A673 (cell line): ENCODE results near the gene CCL15. TPM values are rescaled to one million over a fixed set of nuclear protein-coding genes. Genes with fewer than 3 reads are reported as not detected.
A peak's percentile ranks its signal among the peaks of the same experiment; 100 is the strongest.

Experiments
- BruUV-seq: library from RNA; stranded (reverse); fragments of 400-500 nt; replicated peaks from 2 replicates; lab custom pipeline; 2021; lab: Mats Ljungman, UMichigan
- CTCF ChIA-PET: fragments of 300-600 bp; sonication (Branson Sonifier 250); formaldehyde crosslinking; loops from one replicate; lab custom pipeline; 2022; ENCODE audit warnings: antibody characterized with exemption; lab: Charles Lee
- POLR2A ChIA-PET: fragments of 300-600 bp; sonication (Branson Sonifier 250); formaldehyde crosslinking; loops from one replicate; lab custom pipeline; 2022; ENCODE audit warnings: antibody characterized with exemption; ENCODE audit not compliant: low non-redundant PET; lab: Charles Lee
- DNase-seq: peaks from one replicate; pipeline ENCODE4 v3.0.0-alpha.2; 2015; ENCODE audit warnings: low spot score
- H3K27ac ChIP-seq: fragments of 200-600 bp; sonication (generic); 2 replicates; pipeline ENCODE4 v1.5.1; 2016; ENCODE audit warnings: mixed run types, low read depth, mild to moderate bottlenecking, mixed read lengths, antibody characterized with exemption, low read length; ENCODE audit not compliant: poor library complexity, severe bottlenecking
- H3K27me3 ChIP-seq: fragments of 200-600 bp; sonication (generic); replicated peaks from 2 replicates; pipeline ENCODE4 v1.6.1; 2017; ENCODE audit warnings: mixed run types, low read depth, mild to moderate bottlenecking, mixed read lengths, antibody characterized with exemption, low read length; ENCODE audit not compliant: insufficient read depth, poor library complexity
- H3K36me3 ChIP-seq: fragments of 200-600 bp; sonication (generic); 2 replicates; pipeline ENCODE4 v1.6.1; 2016; ENCODE audit warnings: mixed run types, mild to moderate bottlenecking, mixed read lengths, antibody characterized with exemption, low read length; ENCODE audit not compliant: insufficient read depth, poor library complexity, severe bottlenecking
- H3K4me1 ChIP-seq: fragments of 200-600 bp; sonication (generic); 2 replicates; pipeline ENCODE4 v1.6.1; 2017; ENCODE audit warnings: mixed run types, mild to moderate bottlenecking, mixed read lengths, antibody characterized with exemption, low read length; ENCODE audit not compliant: insufficient read depth, poor library complexity, severe bottlenecking
- H3K4me3 ChIP-seq: fragments of 200-600 bp; sonication (generic); 2 replicates; pipeline ENCODE4 v1.5.1; 2016; ENCODE audit warnings: low read depth, mixed run types, mild to moderate bottlenecking, mixed read lengths, low read length; ENCODE audit not compliant: poor library complexity, severe bottlenecking
- H3K9me3 ChIP-seq: fragments of 200-600 bp; sonication (generic); 2 replicates; pipeline ENCODE4 v1.6.1; 2016; ENCODE audit warnings: mixed run types, low read depth, mild to moderate bottlenecking, mixed read lengths, antibody characterized with exemption, low read length; ENCODE audit not compliant: poor library complexity, severe bottlenecking
- CTCF ChIP-seq: fragments of 300-800, 200-600 bp; sonication (generic); conservative IDR thresholded peaks from 2 replicates; pipeline ENCODE4 v1.5.1; 2017; ENCODE audit warnings: low read depth, mild to moderate bottlenecking, antibody characterized with exemption, low read length, moderate library complexity, mixed read lengths
- EZH2 ChIP-seq: fragments of 200-600 bp; sonication (generic); IDR thresholded peaks from 2 replicates; pipeline ENCODE4 v1.6.1; 2017; ENCODE audit warnings: borderline replicate concordance, low read depth, mild to moderate bottlenecking, mixed read lengths, antibody characterized with exemption, low read length; ENCODE audit not compliant: poor library complexity, severe bottlenecking
- intact Hi-C: fragments of 100-400 bp; cut with micrococcal nuclease; formaldehyde crosslinking; loops from one replicate; pipeline ENCODE4 v1.10.0; 2022; ENCODE audit not compliant: unreplicated experiment
- total RNA-seq: library from RNA; stranded (reverse); gene quantifications from 2 replicates; pipeline ENCODE4 v1.2.3, GENCODE V29; 2021

The CCL15 gene
- total RNA-seq, 1 experiment from 2014 or later = not detected

DNA sequence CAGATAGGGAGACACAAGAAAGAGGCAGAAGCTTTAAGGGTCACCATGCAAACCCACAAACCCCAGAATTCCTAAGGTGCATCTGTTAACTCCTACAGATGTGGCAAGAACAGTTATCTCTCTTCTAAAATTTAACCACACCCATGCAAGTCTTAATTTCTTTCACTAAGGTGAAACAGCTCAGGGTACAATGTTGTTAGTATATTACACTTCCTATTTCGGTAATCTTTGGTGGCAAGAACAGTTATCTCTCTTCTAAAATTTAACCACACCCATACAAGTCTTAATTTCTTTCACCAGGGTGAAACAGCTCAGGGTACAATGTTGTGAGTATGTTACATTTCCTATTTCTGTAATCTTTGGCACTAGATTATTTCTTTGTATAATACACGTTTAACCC lies 9.8 kb upstream of the CCL15 start:
- Histone ChIP-seq H3K27me3 (no peaks in the 10 kb centered on the region), H3K36me3 (no peaks in the 10 kb centered on the region), H3K4me1 (no peaks in the 10 kb centered on the region), H3K9me3 (no peaks in the 10 kb centered on the region), H3K27ac (no peak overlapping the region), H3K4me3 (no peak overlapping the region)
- BruUV-seq = no TSS peak
- intact Hi-C loops = no loop called here
- TF ChIP-seq CTCF (no peak), EZH2 (no peak)
- ChIA-PET CTCF (no interaction called here), POLR2A (no interaction called here)
- DNase-seq = no peak

DNA sequence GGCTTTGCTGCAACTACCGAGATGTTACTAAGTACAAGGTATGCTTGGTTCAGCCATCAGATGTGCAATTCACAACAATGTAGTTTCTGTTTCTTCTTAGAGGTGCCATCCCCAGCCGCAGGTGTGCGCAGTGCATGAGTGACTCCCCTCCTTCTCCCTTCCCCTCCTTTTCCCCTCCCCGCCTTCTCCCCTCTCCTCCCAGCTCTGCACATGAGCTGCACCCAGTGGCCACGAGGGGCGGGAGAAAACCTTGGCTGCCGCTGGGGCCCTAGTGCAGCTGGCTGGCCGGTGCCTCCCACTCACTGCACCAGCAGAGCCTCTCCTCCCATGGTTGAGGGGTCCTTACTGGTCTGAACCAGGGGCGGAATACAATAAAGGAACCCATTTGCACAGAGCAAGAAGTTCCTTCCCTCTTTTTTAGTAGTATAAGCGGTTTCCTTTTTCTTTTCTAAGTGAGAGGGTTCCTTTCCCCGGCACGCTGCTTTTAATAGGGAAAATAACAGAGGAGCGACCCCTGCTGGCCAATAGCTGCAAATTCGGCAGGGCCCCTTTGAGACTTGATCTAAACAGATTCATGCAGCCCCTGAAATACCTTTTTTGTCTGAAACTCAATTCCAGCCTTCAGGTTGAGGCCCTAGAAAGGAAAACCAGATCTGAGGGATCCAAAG lies 7.8 kb upstream of the CCL15 start:
- intact Hi-C loops = loop anchor here (10.0 kb wide), 1 partner anchor 1334 kb away; no protein-coding TSS in a partner anchor
- H3K27ac ChIP-seq = no peak overlapping the region
- CTCF ChIA-PET = no interaction called here
- H3K9me3 ChIP-seq = no peaks in the 10 kb centered on the region
- H3K4me3 ChIP-seq = no peak overlapping the region
- peak; percentile 0 for DNase-seq
- no peaks in the 10 kb centered on the region for H3K4me1 ChIP-seq
- no peaks in the 10 kb centered on the region for H3K36me3 ChIP-seq
- peak; percentile 40 for TF ChIP-seq CTCF
- no peak for TF ChIP-seq EZH2
- BruUV-seq = no TSS peak
- no peaks in the 10 kb centered on the region for H3K27me3 ChIP-seq
- POLR2A ChIA-PET = no interaction called here

DNA sequence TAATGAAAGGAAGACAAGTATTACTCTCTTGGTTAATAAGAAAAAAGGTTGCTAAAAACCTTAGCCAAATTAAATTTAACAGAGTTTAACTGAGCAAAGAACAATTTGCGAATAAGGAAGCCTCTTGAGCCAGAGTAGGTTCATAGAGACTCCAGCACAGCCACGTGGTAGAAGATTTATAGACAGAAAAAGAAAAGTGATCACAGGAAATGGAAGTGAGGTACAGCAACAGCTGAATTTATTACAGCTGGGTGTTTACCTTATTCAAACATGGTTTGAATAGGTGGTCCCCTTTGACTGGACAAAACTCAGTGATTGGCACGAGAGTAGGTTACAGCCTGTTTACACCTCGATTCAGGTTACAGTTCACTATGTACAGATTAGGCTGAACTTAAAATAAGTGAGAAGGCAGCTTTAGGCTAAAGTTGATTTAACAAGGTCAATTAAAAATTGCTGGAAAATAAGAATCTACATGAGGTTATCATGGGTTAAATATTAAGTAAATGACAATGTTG lies 3.3 kb upstream of the CCL15 start:
- Histone ChIP-seq H3K27ac (no peak overlapping the region), H3K27me3 (no peaks in the 10 kb centered on the region), H3K36me3 (no peaks in the 10 kb centered on the region), H3K4me3 (no peak overlapping the region), H3K4me1 (no peaks in the 10 kb centered on the region), H3K9me3 (no peaks in the 10 kb centered on the region)
- no peak for DNase-seq
- ChIA-PET CTCF (no interaction called here), POLR2A (no interaction called here)
- TF ChIP-seq CTCF = no peak
- TF ChIP-seq EZH2 = no peak
- BruUV-seq = no TSS peak
- intact Hi-C loops = loop anchor here (10.0 kb wide), 1 partner anchor 1330 kb away; no protein-coding TSS in a partner anchor
